Neural cell (in vitro differentiated cells): ENCODE measurements around the gene SMG6. TPM values are rescaled to one million over a fixed set of nuclear protein-coding genes. Genes with fewer than 3 reads are reported as not detected.

Experiments used
- H2AFZ ChIP-seq: fragments of 200-600, 300-800 bp; sonication (generic), shearing (Covaris generic); 2 replicates; pipeline ENCODE4 v1.6.0; 2014; ENCODE audit warnings: low read depth, mild to moderate bottlenecking, antibody characterized with exemption, low read length, moderate library complexity
- H3F3A ChIP-seq: fragments of 200-600 bp; shearing (Covaris generic); 2 replicates; pipeline ENCODE4 v1.6.1; 2016; ENCODE audit warnings: mild to moderate bottlenecking, moderate library complexity, mixed read lengths, antibody characterized with exemption, low read length; ENCODE audit not compliant: insufficient read depth, poor library complexity, severe bottlenecking
- H3K27ac ChIP-seq: fragments of 200-600, 300-800 bp; sonication (generic), shearing (Covaris generic); 2 replicates; pipeline ENCODE4 v1.5.1; 2014; ENCODE audit warnings: mild to moderate bottlenecking, low read length, moderate library complexity
- H3K27me3 ChIP-seq: fragments of 300-800, 200-600 bp; sonication (generic), shearing (Covaris generic); 2 replicates; pipeline ENCODE4 v1.6.0; 2014; ENCODE audit warnings: mild to moderate bottlenecking, low read depth, low read length, moderate library complexity; ENCODE audit not compliant: insufficient read depth
- H3K36me3 ChIP-seq: fragments of 300-800, 200-600 bp; sonication (generic), shearing (Covaris generic); 2 replicates; pipeline ENCODE4 v1.5.1; 2014; ENCODE audit warnings: mild to moderate bottlenecking, antibody characterized with exemption, low read length, moderate library complexity; ENCODE audit not compliant: insufficient read depth
- H3K4me2 ChIP-seq: fragments of 300-800, 200-600 bp; sonication (generic), shearing (Covaris generic); 2 replicates; pipeline ENCODE4 v1.6.0; 2014; ENCODE audit warnings: mild to moderate bottlenecking, low read length
- H3K4me3 ChIP-seq: fragments of 300-800, 200-600 bp; sonication (generic), shearing (Covaris generic); 2 replicates; pipeline ENCODE4 v1.5.1; 2014; ENCODE audit warnings: mild to moderate bottlenecking, low read length, moderate library complexity
- H3K79me2 ChIP-seq: fragments of 200-600 bp; shearing (Covaris generic); replicated peaks from 2 replicates; pipeline ENCODE4 v1.6.0; 2014; ENCODE audit warnings: mild to moderate bottlenecking, low read length, moderate library complexity; ENCODE audit not compliant: insufficient read depth
- H3K9ac ChIP-seq: fragments of 300-800, 200-600 bp; sonication (generic), shearing (Covaris generic); 2 replicates; pipeline ENCODE4 v1.6.1; 2016; ENCODE audit warnings: mild to moderate bottlenecking, low read length, mixed read lengths
- H3K9me2 ChIP-seq: fragments of 200-600 bp; shearing (Covaris generic); 2 replicates; pipeline ENCODE4 v1.6.1; 2016; ENCODE audit warnings: mild to moderate bottlenecking, low read length, mixed read lengths; ENCODE audit not compliant: insufficient read depth
- H3K9me3 ChIP-seq: fragments of 200-600, 300-800 bp; sonication (generic), shearing (Covaris generic); 2 replicates; pipeline ENCODE4 v1.6.1; 2016; ENCODE audit warnings: mild to moderate bottlenecking, mixed run types, low read length, moderate library complexity, mixed read lengths
- H4K20me1 ChIP-seq: fragments of 200-600 bp; shearing (Covaris generic); 2 replicates; pipeline ENCODE4 v1.6.1; 2016; ENCODE audit warnings: mild to moderate bottlenecking, mixed run types; ENCODE audit not compliant: insufficient read depth
- CTCF ChIP-seq: fragments of 450-650 bp; IDR thresholded peaks from 2 replicates; pipeline ENCODE4 v1.5.1; 2014; ENCODE audit warnings: antibody characterized with exemption, mild to moderate bottlenecking, moderate library complexity; ENCODE audit not compliant: poor library complexity, severe bottlenecking
- EP300 ChIP-seq: fragments of 450-650 bp; conservative IDR thresholded peaks from 2 replicates; pipeline ENCODE4 v1.6.1; 2014; ENCODE audit warnings: antibody characterized with exemption, mild to moderate bottlenecking, moderate library complexity; ENCODE audit not compliant: poor library complexity, severe bottlenecking
- EZH2 ChIP-seq: fragments of 200-600, 300-800 bp; shearing (Covaris generic), sonication (generic); IDR thresholded peaks from 2 replicates; pipeline ENCODE4 v1.6.1; 2014; ENCODE audit warnings: antibody characterized with exemption, low read length, borderline replicate concordance, mild to moderate bottlenecking; ENCODE audit not compliant: insufficient read depth, poor library complexity, severe bottlenecking
- MXI1 ChIP-seq: fragments of 450-650 bp; conservative IDR thresholded peaks from 2 replicates; pipeline ENCODE4 v1.6.1; 2014; ENCODE audit warnings: antibody characterized with exemption, mild to moderate bottlenecking; ENCODE audit not compliant: poor library complexity, severe bottlenecking
- POLR2AphosphoS5 ChIP-seq: IDR thresholded peaks from 2 replicates; pipeline ENCODE4 v1.6.1; 2012
- RAD21 ChIP-seq: fragments of 450-650 bp; conservative IDR thresholded peaks from 2 replicates; pipeline ENCODE4 v1.6.1; 2014; ENCODE audit warnings: antibody characterized with exemption, mild to moderate bottlenecking, moderate library complexity
- REST ChIP-seq: IDR thresholded peaks from 2 replicates; pipeline ENCODE4 v1.6.1; 2012; ENCODE audit warnings: borderline replicate concordance
- SMC3 ChIP-seq: fragments of 450-650 bp; conservative IDR thresholded peaks from 2 replicates; pipeline ENCODE4 v1.6.1; 2014; ENCODE audit warnings: antibody characterized with exemption, mild to moderate bottlenecking, moderate library complexity; ENCODE audit not compliant: poor library complexity
- polyA plus RNA-seq: library from polyadenylated mRNA; depleted of rRNA; stranded (reverse); fragments of >200 nt; gene quantifications from 2 replicates; pipeline ENCODE4 v1.2.3, GENCODE V29; 2014

SMG6 gene
- polyA plus RNA-seq, 1 donor from 2014 or later: 13.9 TPM

GRCh38 chr17:2063261-2064146 lies 240.1 kb downstream of the SMG6 start:
- H2AFZ ChIP-seq: no peak overlapping the region
- H3K4me2 ChIP-seq: no peak overlapping the region
- no peak overlapping the region for H3K4me3 ChIP-seq
- no peaks in the 10 kb centered on the region for H4K20me1 ChIP-seq
- no peaks in the 10 kb centered on the region for H3K9me2 ChIP-seq
- H3F3A ChIP-seq: no peaks in the 10 kb centered on the region
- TF ChIP-seq RAD21: no peak
- TF ChIP-seq EP300: no peak
- TF ChIP-seq EZH2: no peak
- no peaks in the 10 kb centered on the region for H3K9me3 ChIP-seq
- H3K9ac ChIP-seq: no peak overlapping the region
- H3K27ac ChIP-seq: no peak overlapping the region
- peaks cover 26% of the 10 kb centered on the region for H3K27me3 ChIP-seq
- no peaks in the 10 kb centered on the region for H3K79me2 ChIP-seq
- H3K36me3 ChIP-seq: no peaks in the 10 kb centered on the region

GRCh38 chr17:2062571-2063183 lies 240.9 kb downstream of the SMG6 start:
- no peaks in the 10 kb centered on the region for H3K36me3 ChIP-seq
- peaks cover 5% of the 10 kb centered on the region for H3K9me3 ChIP-seq
- H3K4me3 ChIP-seq: no peak overlapping the region
- H3K4me2 ChIP-seq: no peak overlapping the region
- peaks cover 35% of the 10 kb centered on the region for H3K27me3 ChIP-seq
- no peaks in the 10 kb centered on the region for H3K9me2 ChIP-seq
- no peak overlapping the region for H3K9ac ChIP-seq
- no peak for TF ChIP-seq RAD21
- no peak for TF ChIP-seq CTCF
- no peaks in the 10 kb centered on the region for H3K79me2 ChIP-seq
- H2AFZ ChIP-seq: no peak overlapping the region
- H3K27ac ChIP-seq: no peak overlapping the region
- H4K20me1 ChIP-seq: no peaks in the 10 kb centered on the region
- no peaks in the 10 kb centered on the region for H3F3A ChIP-seq

GRCh38 chr17:2061441-2061958 lies 242.1 kb downstream of the SMG6 start:
- no peak overlapping the region for H3K9ac ChIP-seq
- H4K20me1 ChIP-seq: no peaks in the 10 kb centered on the region
- no peak overlapping the region for H3K4me2 ChIP-seq
- no peak overlapping the region for H3K27ac ChIP-seq
- peaks cover 45% of the 10 kb centered on the region for H3K27me3 ChIP-seq
- H3K36me3 ChIP-seq: no peaks in the 10 kb centered on the region
- H3K9me2 ChIP-seq: no peaks in the 10 kb centered on the region
- H3K9me3 ChIP-seq: peaks cover 5% of the 10 kb centered on the region
- TF ChIP-seq SMC3: no peak
- TF ChIP-seq REST: no peak
- no peak for TF ChIP-seq CTCF
- no peak for TF ChIP-seq RAD21
- TF ChIP-seq POLR2AphosphoS5: no peak
- no peak for TF ChIP-seq EP300
- TF ChIP-seq MXI1: no peak
- TF ChIP-seq EZH2: no peak
- H3K4me3 ChIP-seq: no peak overlapping the region
- no peak overlapping the region for H2AFZ ChIP-seq
- no peaks in the 10 kb centered on the region for H3F3A ChIP-seq
- no peaks in the 10 kb centered on the region for H3K79me2 ChIP-seq
